Adrenal gland (tissue), 12 donors: ENCODE data around the gene CASKIN2. TPM values are rescaled to one million over a fixed set of nuclear protein-coding genes. Genes with fewer than 3 reads are reported as not detected.
"Not testable (repeated sequence)": the region's sequence is repeated elsewhere in the genome, so short reads cannot be mapped to it uniquely, and the experiment has no call there.

ENCODE experiments used
- DNase-seq, 7 donors: peaks; one replicate each; pipeline ENCODE4 v3.0.0-alpha.2; 2019 to 2020
- H3K27ac ChIP-seq, 5 donors: fragments of 200-600 bp; sonication (generic) in 4 of 5; 1 replicate in 3 of 5; 2 replicates in 2 of 5; pipeline versions ENCODE4 v1.5.1 to v1.8.0; 2016 to 2020; ENCODE audit warnings: mild to moderate bottlenecking in 1 of 5
- H3K27me3 ChIP-seq: fragments of 200-600 bp; 2 replicates; pipeline ENCODE4 v1.8.0; 2021
- H3K36me3 ChIP-seq, 2 donors: fragments of 200-600 bp; replicated peaks in 1 of 2; 1 replicate in 1 of 2; 2 replicates in 1 of 2; pipeline versions ENCODE4 v1.5.1 to v1.8.0; 2018 to 2022
- H3K4me1 ChIP-seq, 2 donors: fragments of 200-600 bp; replicated peaks in 1 of 2; 1 replicate in 1 of 2; 2 replicates in 1 of 2; pipeline versions ENCODE4 v1.5.1 to v1.8.0; 2018 to 2021
- H3K4me3 ChIP-seq, 4 donors: fragments of 200-600 bp; sonication (generic) in 3 of 4; one replicate each; pipeline ENCODE4 v1.5.1; 2016 to 2018
- H3K9me3 ChIP-seq, 3 donors: fragments of 200-600 bp; sonication (generic) in 1 of 3; replicated peaks in 1 of 3; 1 replicate in 2 of 3; 2 replicates in 1 of 3; pipeline versions ENCODE4 v1.5.1 to v1.8.0; 2016 to 2021
- POLR2A ChIP-seq, 2 donors: fragments of 450-650 bp; IDR thresholded peaks; one replicate each; pipeline ENCODE4 v1.6.1; 2017; ENCODE audit warnings: antibody characterized with exemption in 2 of 2, mild to moderate bottlenecking in 2 of 2, moderate library complexity in 1 of 2
- WGBS, 4 donors: extraction: QIAGEN DNeasy Blood & Tissue Kit in 2 of 4; methylation state at CpG; one replicate each; pipeline versions ENCODE4 v1.1.5 to v1.1.7; 2013 to 2017; 5-methylcytosine and 5-hydroxymethylcytosine counted together
- intact Hi-C, 2 donors: fragments of 100-400 bp; cut with DNase I; formaldehyde crosslinking; loops; one replicate each; pipeline versions ENCODE4 v1.14.1 to v1.15.0; 2022 to 2023
- polyA plus RNA-seq, 3 donors: library from polyadenylated mRNA; stranded (reverse); fragments of 200-250 nt in 2 of 3; fragments of 350-450 nt in 1 of 3; fragmentation: Illumina TruSeq in 1 of 3; extraction: RNeasy Lipid Tissue Mini Kit (QIAGEN cat#74804) in 1 of 3; gene quantifications; one replicate each; pipeline ENCODE4 v1.2.3, GENCODE V29; 2013 to 2014
- total RNA-seq, 9 donors: library from RNA; depleted of rRNA in 4 of 9; stranded (reverse); fragments of >200 nt in 4 of 9; fragments of 120-200 nt in 1 of 9; fragmentation: NEBNext Ultra II Directional in 1 of 9; extraction: Animal tissue kit (Norgen Biotek cat#: 25700) in 1 of 9; gene quantifications; one replicate each; pipeline versions ENCODE4 v1.1.0 to v1.2.4, GENCODE V29; 2013 to 2023
- TF ChIP-seq, protein P1 (sequence below), 6 experiments: fragments of 450-650 bp in 4 of 6; fragments of 200-600 bp in 2 of 6; sonication (generic) in 1 of 6; IDR thresholded peaks; 1 replicate in 5 of 6; 2 replicates in 1 of 6; pipeline versions ENCODE4 v1.5.1 to v1.8.0; 2016 to 2021; ENCODE audit warnings: antibody characterized with exemption in 6 of 6, mild to moderate bottlenecking in 2 of 6, moderate library complexity in 1 of 6
- donor health status: healthy with polysubstance abuse.
- donor health status: Bipolar disorder and iron deficiency.
- donor health status: DM: yes; HTN: yes; CAD: no.
- donor health status: DM: no; HTN: no; CAD: no.
- donor health status: DM: no; HTN: no; CAD: no.
- donor health status: DM: yes; HTN: yes; CAD: no.

The CASKIN2 gene
- total and polyA plus RNA-seq, 12 donors, result 10.1 to 90.8 (median 35.3) TPM

DNA sequence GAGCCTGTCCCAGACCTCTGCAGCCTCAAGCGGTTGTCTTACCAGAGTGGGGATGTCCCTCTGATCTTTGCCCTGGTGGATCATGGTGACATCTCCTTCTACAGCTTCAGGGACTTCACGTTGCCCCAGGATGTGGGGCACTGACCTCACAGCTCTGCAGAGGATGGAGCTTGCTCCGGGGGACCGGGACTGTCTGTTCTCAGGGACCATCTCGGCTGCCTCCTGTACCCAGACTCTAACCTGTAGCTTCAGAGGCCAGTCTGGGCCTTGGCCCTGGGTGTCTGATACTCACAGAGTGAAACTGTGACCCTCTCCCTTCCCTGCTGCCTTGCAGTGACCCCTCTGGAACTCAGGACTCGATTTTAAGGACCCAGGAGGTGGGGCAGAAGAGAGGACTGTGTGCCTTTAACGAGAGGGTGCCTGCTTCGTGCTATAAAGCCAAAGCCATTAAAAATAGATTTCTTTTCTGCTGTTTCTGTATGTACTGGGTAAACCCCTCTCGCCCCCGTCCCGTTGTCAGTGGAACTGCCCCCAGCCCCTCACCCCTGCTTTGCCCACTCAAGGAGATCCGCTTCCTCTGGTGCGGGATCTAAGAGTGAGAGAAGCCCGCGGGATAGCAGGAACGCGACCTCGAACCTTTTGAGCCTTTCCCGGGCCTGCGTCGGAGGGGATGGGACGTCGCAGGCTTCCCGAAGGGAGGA lies 9.1 kb upstream of the CASKIN2 start:
- TF ChIP-seq POLR2A (IDR thresholded peaks at IDR 0.05), result no peak
- TF ChIP-seq, protein P1, sequence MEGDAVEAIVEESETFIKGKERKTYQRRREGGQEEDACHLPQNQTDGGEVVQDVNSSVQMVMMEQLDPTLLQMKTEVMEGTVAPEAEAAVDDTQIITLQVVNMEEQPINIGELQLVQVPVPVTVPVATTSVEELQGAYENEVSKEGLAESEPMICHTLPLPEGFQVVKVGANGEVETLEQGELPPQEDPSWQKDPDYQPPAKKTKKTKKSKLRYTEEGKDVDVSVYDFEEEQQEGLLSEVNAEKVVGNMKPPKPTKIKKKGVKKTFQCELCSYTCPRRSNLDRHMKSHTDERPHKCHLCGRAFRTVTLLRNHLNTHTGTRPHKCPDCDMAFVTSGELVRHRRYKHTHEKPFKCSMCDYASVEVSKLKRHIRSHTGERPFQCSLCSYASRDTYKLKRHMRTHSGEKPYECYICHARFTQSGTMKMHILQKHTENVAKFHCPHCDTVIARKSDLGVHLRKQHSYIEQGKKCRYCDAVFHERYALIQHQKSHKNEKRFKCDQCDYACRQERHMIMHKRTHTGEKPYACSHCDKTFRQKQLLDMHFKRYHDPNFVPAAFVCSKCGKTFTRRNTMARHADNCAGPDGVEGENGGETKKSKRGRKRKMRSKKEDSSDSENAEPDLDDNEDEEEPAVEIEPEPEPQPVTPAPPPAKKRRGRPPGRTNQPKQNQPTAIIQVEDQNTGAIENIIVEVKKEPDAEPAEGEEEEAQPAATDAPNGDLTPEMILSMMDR (IDR thresholded peaks at IDR 0.05), result no peak
- H3K9me3 ChIP-seq, result no peaks in the 10 kb centered on the region
- peak overlapping the region in 2 of 4 donors; percentile 62 to 71 for H3K4me3 ChIP-seq
- H3K27me3 ChIP-seq, result no peaks in the 10 kb centered on the region
- H3K27ac ChIP-seq, result peak overlapping the region in 4 of 5 donors; percentile 47 to 81 (median 70)
- WGBS, 4 donors, result 20 to 29% (median 25%) methylated on average over 15 to 24 of the region's 24 CpGs
- peak in 1 of 7 donors; percentile 69 for DNase-seq
- peaks cover 12 to 15% of the 10 kb centered on the region in 2 donors for H3K4me1 ChIP-seq
- H3K36me3 ChIP-seq, result peaks cover 0 to 24% of the 10 kb centered on the region in 2 donors
- intact Hi-C loops, result no loop called here

DNA sequence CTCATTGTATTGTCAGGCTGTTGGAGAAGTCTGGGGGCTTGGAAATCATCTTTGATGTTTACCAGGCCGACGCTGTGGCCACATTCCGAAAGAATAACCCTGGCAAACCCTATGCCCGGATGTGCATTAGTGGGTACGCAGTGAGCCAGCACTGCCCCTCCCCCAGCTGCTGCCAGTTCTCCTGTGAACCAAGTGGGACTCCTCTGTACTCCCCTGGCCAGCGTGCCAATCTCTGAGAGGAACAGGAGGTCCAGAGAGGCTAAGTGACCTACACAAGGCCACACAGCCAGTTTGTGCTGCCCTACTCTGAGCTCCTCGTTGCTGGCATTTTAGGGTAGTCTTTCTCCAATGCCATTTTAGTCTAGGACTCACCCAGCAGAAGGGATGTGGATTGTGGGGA lies 8.3 kb upstream of the CASKIN2 start:
- no peaks in the 10 kb centered on the region for H3K27me3 ChIP-seq
- H3K9me3 ChIP-seq, result no peaks in the 10 kb centered on the region
- DNase-seq, result no peak
- no peak overlapping the region for H3K4me3 ChIP-seq
- intact Hi-C loops, result no loop called here
- 93 to 97% (median 96%) methylated on average over 5 to 7 of the region's 7 CpGs for WGBS, 4 donors
- H3K27ac ChIP-seq, result no peak overlapping the region
- no peak for TF ChIP-seq POLR2A (IDR thresholded peaks at IDR 0.05)
- TF ChIP-seq, protein P1 (IDR thresholded peaks at IDR 0.05), result no peak
- H3K36me3 ChIP-seq, result peaks cover 0 to 28% of the 10 kb centered on the region in 2 donors
- H3K4me1 ChIP-seq, result peaks cover 12 to 15% of the 10 kb centered on the region in 2 donors

DNA sequence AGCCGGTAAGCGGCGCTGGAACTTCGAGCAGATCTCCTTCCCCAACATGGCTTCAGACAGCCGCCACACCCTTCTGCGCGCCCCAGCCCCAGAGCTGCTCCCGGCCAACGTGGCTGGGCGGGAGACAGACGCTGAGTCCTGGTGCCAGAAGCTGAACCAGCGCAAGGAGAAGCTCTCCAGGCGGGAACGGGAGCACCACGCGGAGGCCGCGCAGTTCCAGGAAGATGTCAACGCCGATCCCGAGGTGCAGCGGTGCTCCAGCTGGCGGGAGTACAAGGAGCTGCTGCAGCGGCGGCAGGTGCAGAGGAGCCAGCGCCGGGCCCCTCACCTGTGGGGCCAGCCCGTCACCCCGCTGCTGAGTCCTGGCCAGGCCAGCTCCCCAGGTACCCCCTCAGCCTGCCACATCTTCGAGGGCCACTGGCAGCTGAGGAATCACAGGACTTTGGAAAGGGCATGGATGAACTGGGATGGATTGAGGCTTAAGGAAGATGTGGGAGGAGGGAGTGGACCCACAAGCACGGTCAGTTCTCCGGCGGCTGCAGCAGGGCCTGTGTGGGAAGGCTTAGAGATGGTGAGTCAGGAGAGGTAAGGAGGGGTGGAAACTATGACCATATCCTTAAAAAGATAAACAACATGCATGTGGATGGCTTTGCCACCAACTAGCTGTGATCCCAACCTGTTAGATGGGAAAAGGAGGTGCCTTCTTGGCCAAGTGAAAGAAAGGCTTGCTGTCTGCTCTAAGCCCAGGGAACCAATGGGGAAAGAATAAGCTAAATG lies 6.8 kb upstream of the CASKIN2 start:
- H3K27me3 ChIP-seq, result no peaks in the 10 kb centered on the region
- no peaks in the 10 kb centered on the region for H3K9me3 ChIP-seq
- DNase-seq, result no peak
- no peak overlapping the region for H3K27ac ChIP-seq
- intact Hi-C loops, result no loop called here
- no peak overlapping the region for H3K4me3 ChIP-seq
- H3K36me3 ChIP-seq, result peaks cover 0 to 28% of the 10 kb centered on the region in 2 donors
- TF ChIP-seq, protein P1 (IDR thresholded peaks at IDR 0.05), result no peak
- TF ChIP-seq POLR2A (IDR thresholded peaks at IDR 0.05), result no peak
- peaks cover 15 to 18% of the 10 kb centered on the region in 2 donors for H3K4me1 ChIP-seq
- 93 to 99% (median 95%) methylated on average over 21 to 33 of the region's 33 CpGs for WGBS, 4 donors

DNA sequence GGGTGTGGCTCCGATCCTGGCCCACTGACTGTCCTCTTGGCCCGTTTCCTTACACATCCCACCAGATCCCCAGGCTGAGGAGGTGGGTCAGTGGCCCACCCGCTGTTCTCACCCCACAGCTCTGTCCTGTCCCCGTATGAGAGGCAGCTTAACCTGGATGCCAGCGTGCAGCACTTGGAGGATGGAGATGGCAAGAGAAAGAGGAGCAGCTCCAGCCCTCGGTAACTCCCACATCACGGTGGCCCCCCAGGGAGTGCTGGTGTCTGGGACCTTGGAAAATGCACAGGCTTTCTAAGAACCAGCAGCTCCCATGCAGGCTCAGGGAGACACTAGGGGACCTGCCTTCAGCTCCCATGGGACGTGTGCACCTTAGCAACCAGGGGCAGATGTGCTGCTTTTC lies 6.0 kb upstream of the CASKIN2 start:
- H3K27ac ChIP-seq, result no peak overlapping the region
- peaks cover 11 to 15% of the 10 kb centered on the region in 2 donors for H3K4me1 ChIP-seq
- no peaks in the 10 kb centered on the region for H3K9me3 ChIP-seq
- H3K4me3 ChIP-seq, result no peak overlapping the region
- H3K27me3 ChIP-seq, result no peaks in the 10 kb centered on the region
- TF ChIP-seq, protein P1 (IDR thresholded peaks at IDR 0.05), result no peak
- no peak for TF ChIP-seq POLR2A (IDR thresholded peaks at IDR 0.05)
- 92 to 97% (median 94%) methylated on average over 6 to 8 of the region's 8 CpGs for WGBS, 4 donors
- intact Hi-C loops, result no loop called here
- no peak for DNase-seq
- H3K36me3 ChIP-seq, result peaks cover 0 to 28% of the 10 kb centered on the region in 2 donors

DNA sequence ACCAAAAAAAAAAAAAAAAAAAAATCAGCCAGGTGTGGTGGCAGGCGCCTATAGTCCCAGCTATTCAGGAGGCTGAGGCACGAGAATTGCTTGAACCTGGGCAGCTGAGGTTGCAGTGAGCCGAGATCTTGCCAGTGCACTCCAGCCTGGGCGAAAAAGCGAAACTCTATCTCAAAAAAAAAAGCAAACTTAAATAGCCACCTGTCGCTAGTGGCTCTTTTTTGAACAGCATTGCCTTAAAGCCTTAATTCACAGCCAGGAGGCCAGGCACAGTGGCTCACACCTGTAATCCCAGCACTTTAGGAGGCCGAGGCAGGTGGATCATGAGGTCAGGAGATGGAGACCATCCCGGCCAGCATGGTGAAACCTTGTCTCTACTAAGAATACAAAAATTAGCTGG lies 5.1 kb upstream of the CASKIN2 start:
- H3K27me3 ChIP-seq, intact Hi-C loops: not testable (repeated sequence)
- 91 to 93% (median 93%) methylated on average over 8 of the region's 8 CpGs for WGBS, 4 donors

More for the DNA sequence above, 5.1 kb upstream of the CASKIN2 start:
- H3K4me1 ChIP-seq, DNase-seq, H3K27ac ChIP-seq, H3K9me3 ChIP-seq, H3K4me3 ChIP-seq: not testable (repeated sequence)
- H3K36me3 ChIP-seq, result peaks cover 0 to 28% of the 10 kb centered on the region in 2 donors
